Spinal cord (tissue), 10 donors: ENCODE results near the gene CRACDL. TPM values are rescaled to one million over a fixed set of nuclear protein-coding genes. Genes with fewer than 3 reads are reported as not detected.
A peak's percentile ranks its signal among the peaks of the same experiment; 100 is the strongest.

Source experiments
- DNase-seq, 6 donors: peaks; one replicate each; pipeline versions ENCODE4 v3.0.0 to v3.0.0-alpha.2; 2013 to 2015; ENCODE audit warnings: low spot score in 6 of 6, low read depth in 4 of 6
- H3K27ac ChIP-seq: one replicate; pipeline ENCODE4 v1.5.1; 2013; ENCODE audit warnings: low read depth, low read length, control low read depth
- H3K27me3 ChIP-seq: one replicate; pipeline ENCODE4 v1.6.1; 2013; ENCODE audit warnings: low read length; ENCODE audit not compliant: control insufficient read depth, insufficient read depth
- H3K36me3 ChIP-seq: one replicate; pipeline ENCODE4 v1.6.1; 2013; ENCODE audit warnings: low read length; ENCODE audit not compliant: control insufficient read depth, insufficient read depth
- H3K4me1 ChIP-seq: one replicate; pipeline ENCODE4 v1.6.1; 2013; ENCODE audit warnings: low read length; ENCODE audit not compliant: control insufficient read depth, insufficient read depth
- H3K4me3 ChIP-seq: one replicate; pipeline ENCODE4 v1.5.1; 2013; ENCODE audit warnings: low read depth, low read length, control low read depth
- H3K9me3 ChIP-seq: one replicate; pipeline ENCODE4 v1.6.1; 2013; ENCODE audit warnings: low read length; ENCODE audit not compliant: control insufficient read depth, insufficient read depth
- WGBS: methylation state at CpG from one replicate; pipeline ENCODE4 v1.1.5; 2013; ENCODE audit warnings: missing lambda C conversion rate; ENCODE audit not compliant: insufficient coverage; 5-methylcytosine and 5-hydroxymethylcytosine counted together
- polyA plus RNA-seq, 2 donors: library from polyadenylated mRNA; unstranded; fragments of 120-200 nt; gene quantifications; one replicate each; pipeline ENCODE4 v1.2.1, GENCODE V29; 2013; ENCODE audit not compliant: insufficient read length in 2 of 2
- total RNA-seq, 2 donors: library from RNA; depleted of rRNA in 1 of 2; stranded (reverse); fragments of 120-200 nt in 1 of 2; fragments of >200 nt in 1 of 2; gene quantifications; one replicate each; pipeline versions ENCODE4 v1.2.3 to v1.2.4, GENCODE V29; 2013 to 2014
- donor health status: healthy.

CRACDL gene
- total and polyA plus RNA-seq, 4 donors: 1.9 to 3.9 (median 2.4) TPM

- Histone ChIP-seq H3K27ac (no peak overlapping the region), H3K9me3 (no peaks in the 10 kb centered on the region), H3K4me1 (peaks cover 26% of the 10 kb centered on the region), H3K27me3 (peaks cover 2% of the 10 kb centered on the region), H3K36me3 (no peaks in the 10 kb centered on the region), H3K4me3 (no peak overlapping the region)
- no CpG with 5 or more reads among the region's 3 CpGs for whole genome bisulfite sequencing
- DNase-seq: no peak
These were observed 125.5 kb downstream of the CRACDL start for GRCh38 chr2:98810588-98810928.

DNA sequence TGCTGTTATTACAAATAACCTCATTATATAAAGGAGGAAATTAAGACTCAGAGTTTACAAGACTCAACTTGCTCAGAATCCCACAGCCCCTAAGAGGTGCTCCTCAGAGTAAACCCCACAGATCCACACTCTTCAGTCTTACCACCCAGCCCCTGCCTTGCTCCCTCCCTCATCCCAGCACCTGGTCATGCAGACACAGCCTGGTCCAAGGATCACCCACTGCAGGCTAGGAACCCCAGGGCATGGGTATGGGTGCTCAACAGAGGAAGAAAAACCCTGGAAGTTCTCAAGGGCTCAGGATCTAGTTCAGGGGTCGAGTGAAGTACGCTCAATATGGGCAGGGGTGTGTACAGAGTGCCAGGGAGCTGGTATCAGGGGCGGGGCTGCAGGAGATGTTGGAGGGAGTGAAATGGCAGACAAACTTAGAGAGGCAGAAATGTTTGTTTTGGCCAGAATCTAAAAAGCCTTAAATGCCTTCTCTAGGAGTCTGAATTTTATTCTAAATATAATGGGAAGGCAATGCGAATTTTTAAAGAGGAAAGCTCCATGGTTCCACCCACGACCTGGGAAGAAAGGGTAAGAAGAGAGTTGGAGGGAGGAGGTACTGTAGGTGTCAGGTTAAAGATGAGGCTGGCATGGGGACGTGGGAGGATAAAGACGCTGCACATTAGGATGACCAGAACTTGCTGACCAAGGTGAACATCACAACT, 126.0 kb downstream of the CRACDL start:
- WGBS: 88% methylated on average over 7 of the region's 7 CpGs
- no peak overlapping the region for H3K4me3 ChIP-seq
- no peak overlapping the region for H3K27ac ChIP-seq
- H3K27me3 ChIP-seq: peaks cover 2% of the 10 kb centered on the region
- DNase-seq: no peak
- H3K9me3 ChIP-seq: no peaks in the 10 kb centered on the region
- no peaks in the 10 kb centered on the region for H3K36me3 ChIP-seq
- H3K4me1 ChIP-seq: peaks cover 31% of the 10 kb centered on the region

- no peak for DNase-seq
- WGBS: 86% methylated on average over 4 of the region's 4 CpGs
- no peak overlapping the region for H3K27ac ChIP-seq
- no peak overlapping the region for H3K4me3 ChIP-seq
- H3K9me3 ChIP-seq: no peaks in the 10 kb centered on the region
- peaks cover 2% of the 10 kb centered on the region for H3K27me3 ChIP-seq
- H3K36me3 ChIP-seq: no peaks in the 10 kb centered on the region
- peaks cover 35% of the 10 kb centered on the region for H3K4me1 ChIP-seq
These were observed 126.9 kb downstream of the CRACDL start for GRCh38 chr2:98809116-98809515.

- DNase-seq: no peak
- 98% methylated on average over 3 of the region's 3 CpGs for WGBS
- no peaks in the 10 kb centered on the region for H3K9me3 ChIP-seq
- peaks cover 2% of the 10 kb centered on the region for H3K27me3 ChIP-seq
- H3K27ac ChIP-seq: no peak overlapping the region
- no peak overlapping the region for H3K4me3 ChIP-seq
- H3K4me1 ChIP-seq: peaks cover 35% of the 10 kb centered on the region
- no peaks in the 10 kb centered on the region for H3K36me3 ChIP-seq
These were observed 127.5 kb downstream of the CRACDL start for GRCh38 chr2:98808546-98808945.

DNA sequence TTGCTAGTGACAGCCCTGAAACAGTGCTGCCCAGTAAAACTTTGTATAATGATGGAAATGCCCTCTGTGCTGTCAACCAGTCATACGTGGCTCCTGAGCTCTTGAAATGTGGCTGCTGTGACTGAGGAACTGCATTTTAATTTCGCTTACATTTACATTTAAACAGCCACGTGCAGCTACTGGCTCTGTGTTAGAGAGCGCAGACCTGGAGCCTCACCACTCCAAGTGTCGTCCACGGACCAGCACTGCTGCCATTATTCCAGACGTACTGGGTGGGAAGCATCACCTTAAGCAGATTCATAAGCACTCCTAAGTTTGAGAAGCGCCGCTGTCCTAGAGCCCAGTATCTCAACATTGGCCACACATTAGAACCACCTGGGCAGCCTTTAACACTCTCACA, 128.1 kb downstream of the CRACDL start:
- H3K9me3 ChIP-seq: no peaks in the 10 kb centered on the region
- H3K4me1 ChIP-seq: peaks cover 35% of the 10 kb centered on the region
- no peak for DNase-seq
- no peak overlapping the region for H3K27ac ChIP-seq
- 84% methylated on average over 9 of the region's 9 CpGs for WGBS
- H3K4me3 ChIP-seq: no peak overlapping the region
- no peaks in the 10 kb centered on the region for H3K36me3 ChIP-seq
- peaks cover 2% of the 10 kb centered on the region for H3K27me3 ChIP-seq

DNA sequence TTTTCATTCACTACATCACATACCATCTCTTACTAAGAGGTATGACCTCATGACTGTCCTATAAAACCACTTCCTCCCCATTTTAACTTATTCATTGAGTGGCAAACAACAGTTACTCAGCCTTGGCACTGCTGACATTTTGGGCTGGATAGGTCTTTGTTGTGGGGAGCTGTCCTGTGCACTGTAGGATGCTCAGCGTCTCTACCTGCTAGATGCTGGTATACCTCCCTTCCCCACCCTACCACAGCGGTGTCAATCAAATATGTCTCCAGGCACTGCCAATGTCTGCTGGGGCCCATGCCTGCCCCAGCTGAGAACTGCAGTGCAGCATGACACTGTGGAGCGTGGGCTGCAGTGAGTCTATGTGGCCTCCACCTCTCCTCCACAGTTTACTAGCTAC, 128.8 kb downstream of the CRACDL start:
- 100% methylated on average over 2 of the region's 3 CpGs for WGBS
- Histone ChIP-seq H3K27ac (no peak overlapping the region), H3K9me3 (no peaks in the 10 kb centered on the region), H3K4me1 (peaks cover 35% of the 10 kb centered on the region), H3K4me3 (no peak overlapping the region), H3K36me3 (no peaks in the 10 kb centered on the region), H3K27me3 (peaks cover 2% of the 10 kb centered on the region)
- no peak for DNase-seq

- WGBS: 11% methylated on average over 5 of the region's 7 CpGs
- no peaks in the 10 kb centered on the region for H3K36me3 ChIP-seq
- H3K27ac ChIP-seq: peak overlapping the region; percentile 18
- no peaks in the 10 kb centered on the region for H3K9me3 ChIP-seq
- peak; percentile 61 to 94 (median 80) for DNase-seq
- no peak overlapping the region for H3K4me3 ChIP-seq
- H3K27me3 ChIP-seq: peaks cover 2% of the 10 kb centered on the region
- H3K4me1 ChIP-seq: peaks cover 35% of the 10 kb centered on the region
These were observed 129.8 kb downstream of the CRACDL start for GRCh38 chr2:98806236-98806697.

GRCh38 chr2:98805412-98806171, 130.4 kb downstream of the CRACDL start:
- DNase-seq: peak in 5 of 6 donors; percentile 40 to 78 (median 48)
- Histone ChIP-seq H3K4me1 (peaks cover 35% of the 10 kb centered on the region), H3K27ac (peak overlapping the region; percentile 18), H3K36me3 (no peaks in the 10 kb centered on the region), H3K4me3 (no peak overlapping the region), H3K9me3 (no peaks in the 10 kb centered on the region), H3K27me3 (peaks cover 2% of the 10 kb centered on the region)
- 33% methylated on average over 12 of the region's 12 CpGs for WGBS

GRCh38 chr2:98804736-98805135, 131.3 kb downstream of the CRACDL start:
- Histone ChIP-seq H3K4me3 (no peak overlapping the region), H3K4me1 (peaks cover 35% of the 10 kb centered on the region), H3K36me3 (no peaks in the 10 kb centered on the region), H3K9me3 (no peaks in the 10 kb centered on the region), H3K27ac (no peak overlapping the region), H3K27me3 (peaks cover 2% of the 10 kb centered on the region)
- 83% methylated on average over 1 of the region's 3 CpGs for WGBS
- DNase-seq: no peak

GRCh38 chr2:98804265-98804650, 131.8 kb downstream of the CRACDL start:
- Histone ChIP-seq H3K9me3 (no peaks in the 10 kb centered on the region), H3K27me3 (peaks cover 2% of the 10 kb centered on the region), H3K27ac (no peak overlapping the region), H3K36me3 (no peaks in the 10 kb centered on the region), H3K4me3 (no peak overlapping the region), H3K4me1 (peaks cover 35% of the 10 kb centered on the region)
- 88% methylated on average over 4 of the region's 8 CpGs for WGBS
- no peak for DNase-seq
